Measurements from ENCODE around the gene ORC2. TPM values are rescaled to one million over a fixed set of nuclear protein-coding genes. Genes with fewer than 3 reads are reported as not detected.
"Not testable (repeated sequence)": the region's sequence is repeated elsewhere in the genome, so short reads cannot be mapped to it uniquely, and the experiment has no call there.

The ORC2 gene
- total RNA-seq, 4 donors from 2014 or later: 4.7 to 16.1 (median 6.8) TPM

DNA sequence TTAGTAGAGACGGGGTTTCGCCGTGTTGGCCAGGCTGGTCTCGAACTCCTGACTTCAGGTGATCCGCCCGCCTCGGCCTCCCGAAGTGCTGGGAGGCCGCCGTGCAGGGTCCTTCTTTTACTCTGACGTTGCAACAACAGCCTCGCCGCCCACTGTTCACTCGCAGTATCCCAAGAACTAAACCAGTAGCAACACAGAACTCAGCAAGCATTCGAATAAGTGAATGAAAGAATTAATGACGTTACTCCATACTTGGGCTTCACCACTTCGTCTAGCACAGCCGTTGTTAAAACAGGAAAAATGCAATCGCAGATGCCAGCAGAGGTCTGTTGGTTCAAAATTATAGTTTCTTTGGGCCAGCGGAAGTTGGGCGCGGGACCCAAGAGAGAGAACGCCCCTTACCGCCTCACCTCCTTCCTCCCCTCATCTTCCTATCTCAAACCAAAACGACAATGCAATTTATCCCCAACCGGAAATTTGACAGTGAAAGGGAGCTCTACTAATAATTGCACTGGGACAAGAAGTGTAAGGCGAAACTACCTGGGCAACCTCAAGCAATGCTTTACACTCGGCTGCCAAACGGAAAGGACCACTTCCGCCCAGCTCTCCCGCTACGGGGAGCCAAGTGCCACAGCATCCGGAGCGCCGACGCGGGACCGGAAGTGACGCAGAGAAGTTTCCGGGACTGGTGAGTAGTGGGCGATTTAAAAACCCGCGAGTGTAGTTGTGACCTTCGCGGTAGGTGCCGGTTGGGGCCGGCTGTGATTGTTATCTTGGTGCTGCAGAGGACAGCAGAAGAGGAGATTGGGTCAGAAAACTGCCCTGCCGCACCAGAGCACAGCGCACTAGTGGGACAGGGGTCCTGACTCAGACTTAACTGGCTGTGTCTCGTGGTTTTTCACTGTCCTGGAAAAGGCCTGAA lies 74.5 kb downstream of the ORC2 start, which contains the start of the genes NIF3L1 and PPIL3:
TSS of gene NIF3L1 (plus strand) at position 668 of the 922 bp plus-strand sequence. CDS start 2,573 bp downstream, outside the sequence.
TSS of gene PPIL3 (minus strand) at position 374 of the 922 bp plus-strand sequence. CDS start 1,462 bp downstream, outside the sequence.
- intact Hi-C loops (cut with DNase I; ENCODE audit: low total_unique reads): loop anchor here (1.0 to 5.0 kb wide), 5 partner anchors 24 to 182 kb away; partner anchors contain the start of genes BZW1, CLK1, HYCC2 and ORC2
- peaks cover 13 to 22% of the 10 kb centered on the region in 2 donors for H3K4me1 ChIP-seq
- H3K36me3 ChIP-seq: peaks cover 0 to 18% of the 10 kb centered on the region in 2 donors
- in situ Hi-C loops (cut with MboI; ENCODE audit: low sequenced_read_pairs in 4 of 4): no loop called here
- no peaks in the 10 kb centered on the region for H3K27me3 ChIP-seq
- DNase-seq: peak; percentile 90 to 93
- peak within 1 kb of the TSS; percentile 60 to 91 (median 74) for H3K4me3 ChIP-seq
- H3K9me3 ChIP-seq: no peaks in the 10 kb centered on the region
- TF ChIP-seq, protein P1, sequence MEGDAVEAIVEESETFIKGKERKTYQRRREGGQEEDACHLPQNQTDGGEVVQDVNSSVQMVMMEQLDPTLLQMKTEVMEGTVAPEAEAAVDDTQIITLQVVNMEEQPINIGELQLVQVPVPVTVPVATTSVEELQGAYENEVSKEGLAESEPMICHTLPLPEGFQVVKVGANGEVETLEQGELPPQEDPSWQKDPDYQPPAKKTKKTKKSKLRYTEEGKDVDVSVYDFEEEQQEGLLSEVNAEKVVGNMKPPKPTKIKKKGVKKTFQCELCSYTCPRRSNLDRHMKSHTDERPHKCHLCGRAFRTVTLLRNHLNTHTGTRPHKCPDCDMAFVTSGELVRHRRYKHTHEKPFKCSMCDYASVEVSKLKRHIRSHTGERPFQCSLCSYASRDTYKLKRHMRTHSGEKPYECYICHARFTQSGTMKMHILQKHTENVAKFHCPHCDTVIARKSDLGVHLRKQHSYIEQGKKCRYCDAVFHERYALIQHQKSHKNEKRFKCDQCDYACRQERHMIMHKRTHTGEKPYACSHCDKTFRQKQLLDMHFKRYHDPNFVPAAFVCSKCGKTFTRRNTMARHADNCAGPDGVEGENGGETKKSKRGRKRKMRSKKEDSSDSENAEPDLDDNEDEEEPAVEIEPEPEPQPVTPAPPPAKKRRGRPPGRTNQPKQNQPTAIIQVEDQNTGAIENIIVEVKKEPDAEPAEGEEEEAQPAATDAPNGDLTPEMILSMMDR (IDR thresholded peaks at IDR 0.05 in 4 of 5, conservative IDR thresholded peaks at IDR 0.05 in 1 of 5): no peak
- TF ChIP-seq POLR2A (IDR thresholded peaks at IDR 0.05): peak; percentile 50 to 57
- peak; percentile 95 to 97 for ATAC-seq
- H3K27ac ChIP-seq: peak within 1 kb of the TSS; percentile 90 to 94 (median 94)

DNA sequence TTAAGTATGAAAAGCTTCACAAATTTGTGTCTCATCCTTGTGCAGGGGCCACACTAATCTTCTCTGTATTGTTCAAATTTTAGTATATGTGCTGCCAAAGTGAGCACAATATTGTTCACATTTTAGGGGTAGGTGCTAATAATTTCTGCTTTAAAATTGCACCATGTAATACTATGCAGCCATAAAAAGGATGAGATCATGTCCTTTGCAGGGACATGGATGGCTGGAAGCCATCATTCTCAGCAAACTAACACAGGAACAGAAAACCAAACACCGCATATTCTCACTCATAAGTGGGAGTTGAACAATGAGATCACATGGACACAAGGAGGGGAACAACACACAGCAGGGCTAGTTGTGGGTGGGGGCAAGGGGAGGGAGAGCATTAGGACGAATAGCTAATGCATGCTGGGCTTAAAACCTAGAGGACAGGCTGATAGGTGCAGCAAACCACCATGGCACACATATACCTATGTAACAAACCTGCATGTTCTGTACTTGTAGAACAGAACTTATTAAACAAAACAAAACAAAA lies 81.7 kb downstream of the ORC2 start:
- H3K9me3 ChIP-seq; H3K4me3 ChIP-seq; DNase-seq; H3K4me1 ChIP-seq; H3K27ac ChIP-seq; intact Hi-C loops (cut with DNase I; ENCODE audit: low total_unique reads); in situ Hi-C loops (cut with MboI; ENCODE audit: low sequenced_read_pairs in 4 of 4); ATAC-seq; H3K27me3 ChIP-seq: not testable (repeated sequence)
- H3K36me3 ChIP-seq: peaks cover 0 to 68% of the 10 kb centered on the region in 2 donors

DNA sequence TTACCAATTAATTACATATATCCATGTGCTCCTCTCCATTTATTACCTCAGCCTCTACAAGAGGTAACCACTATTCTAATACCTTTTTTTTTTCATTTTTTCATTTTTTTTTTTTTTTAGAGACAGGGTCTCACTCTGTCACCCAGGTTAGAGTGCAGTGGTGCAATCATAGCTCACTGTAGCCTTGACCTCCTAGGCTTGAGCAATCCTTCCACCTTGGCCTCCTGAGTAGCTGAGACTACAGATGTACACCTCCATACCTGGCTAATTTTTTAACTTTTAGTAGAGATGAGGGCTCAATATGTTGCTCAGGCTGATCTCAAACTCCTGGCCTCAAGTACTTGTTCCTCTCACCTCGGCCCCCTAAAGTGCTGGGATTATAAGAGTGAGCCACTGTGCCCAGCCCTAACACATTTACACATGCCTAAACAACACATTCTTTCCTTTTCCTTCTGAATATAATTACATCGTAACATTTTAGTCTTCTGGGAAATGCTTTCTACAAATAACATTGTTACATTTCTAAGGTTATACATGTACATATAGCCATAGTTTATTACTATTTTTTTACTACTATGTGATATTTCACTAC lies 85.1 kb downstream of the ORC2 start:
- H3K36me3 ChIP-seq: peaks cover 0 to 67% of the 10 kb centered on the region in 2 donors
- TF ChIP-seq, protein P1 (IDR thresholded peaks at IDR 0.05 in 4 of 5, conservative IDR thresholded peaks at IDR 0.05 in 1 of 5): no peak
- TF ChIP-seq POLR2A (IDR thresholded peaks at IDR 0.05): no peak
- ATAC-seq (no peak), DNase-seq (no peak)
- intact Hi-C loops (cut with DNase I; ENCODE audit: low total_unique reads) (no loop called here), in situ Hi-C loops (cut with MboI; ENCODE audit: low sequenced_read_pairs in 4 of 4) (no loop called here)
- H3K9me3 ChIP-seq: no peaks in the 10 kb centered on the region
- H3K4me1 ChIP-seq: no peaks in the 10 kb centered on the region
- no peak overlapping the region for H3K4me3 ChIP-seq
- H3K27ac ChIP-seq: no peak overlapping the region
- H3K27me3 ChIP-seq: no peaks in the 10 kb centered on the region

- TF ChIP-seq POLR2A (IDR thresholded peaks at IDR 0.05): no peak
- TF ChIP-seq, protein P1 (IDR thresholded peaks at IDR 0.05 in 4 of 5, conservative IDR thresholded peaks at IDR 0.05 in 1 of 5): no peak
- no peak for DNase-seq
- Histone ChIP-seq H3K27ac (no peak overlapping the region), H3K27me3 (no peaks in the 10 kb centered on the region), H3K36me3 (peaks cover 0 to 69% of the 10 kb centered on the region in 2 donors), H3K9me3 (no peaks in the 10 kb centered on the region), H3K4me1 (no peaks in the 10 kb centered on the region), H3K4me3 (no peak overlapping the region)
- no peak for ATAC-seq
- intact Hi-C loops (cut with DNase I; ENCODE audit: low total_unique reads) (no loop called here), in situ Hi-C loops (cut with MboI; ENCODE audit: low sequenced_read_pairs in 4 of 4) (no loop called here)
Observed at GRCh38 chr2:200877443-200877842, 86.0 kb downstream of the ORC2 start.
